Keratinocyte (primary cell): ENCODE measurements around the gene HTT-AS. TPM values are rescaled to one million over a fixed set of nuclear protein-coding genes. Genes with fewer than 3 reads are reported as not detected.

Experiments used
- DNase-seq: peaks from one replicate; pipeline ENCODE4 v3.0.0-alpha.2; 2011; ENCODE audit warnings: low read depth, missing footprints, low spot score
- FAIRE-seq: peaks from 2 replicates; lab custom pipeline; 2011; peaks lifted over from hg19 to GRCh38; lab: Jason Lieb, UNC
- H2AFZ ChIP-seq: 2 replicates; pipeline ENCODE4 v1.6.0; 2012; ENCODE audit warnings: low read length, control low read depth, inconsistent platforms; ENCODE audit not compliant: control insufficient read depth
- H3K27ac ChIP-seq: 2 replicates; pipeline ENCODE4 v1.5.1; 2011; ENCODE audit warnings: low read length; ENCODE audit not compliant: control insufficient read depth, insufficient read depth
- H3K27me3 ChIP-seq: 3 replicates; pipeline ENCODE4 v1.6.0; 2011; ENCODE audit warnings: low read length; ENCODE audit not compliant: control insufficient read depth, insufficient read depth; ENCODE audit errors: extremely low read depth
- H3K36me3 ChIP-seq, 2 experiments: 2 replicates in 1 of 2; 3 replicates in 1 of 2; pipeline ENCODE4 v1.5.1; 2011; ENCODE audit warnings: low read length in 2 of 2, mild to moderate bottlenecking in 1 of 2; ENCODE audit not compliant: control insufficient read depth in 2 of 2, insufficient read depth in 2 of 2; ENCODE audit errors: extremely low read depth in 1 of 2
- H3K4me1 ChIP-seq: 3 replicates; pipeline ENCODE4 v1.5.1; 2011; ENCODE audit warnings: low read length; ENCODE audit not compliant: control insufficient read depth, insufficient read depth; ENCODE audit errors: extremely low read depth
- H3K4me2 ChIP-seq: 3 replicates; pipeline ENCODE4 v1.6.0; 2011; ENCODE audit warnings: low read depth, low read length; ENCODE audit not compliant: control insufficient read depth, insufficient read depth; ENCODE audit errors: extremely low read depth
- H3K4me3 ChIP-seq, 3 experiments: fragments of 200-600 bp in 1 of 3; sonication (generic) in 1 of 3; 2 replicates in 2 of 3; 3 replicates in 1 of 3; pipeline ENCODE4 v1.5.1; 2011 to 2016; ENCODE audit warnings: low read length in 3 of 3, mild to moderate bottlenecking in 3 of 3, control low read depth in 2 of 3, inconsistent platforms in 1 of 3, low read depth in 1 of 3, mixed read lengths in 1 of 3, mixed run types in 1 of 3, moderate library complexity in 1 of 3; ENCODE audit not compliant: control insufficient read depth in 2 of 3, insufficient read depth in 2 of 3; ENCODE audit errors: extremely low read depth in 1 of 3
- H3K79me2 ChIP-seq: 2 replicates; pipeline ENCODE4 v1.6.0; 2012; ENCODE audit warnings: low read length; ENCODE audit not compliant: control insufficient read depth, insufficient read depth
- H3K9ac ChIP-seq: 3 replicates; pipeline ENCODE4 v1.6.0; 2011; ENCODE audit warnings: low read length; ENCODE audit not compliant: control insufficient read depth, insufficient read depth; ENCODE audit errors: extremely low read depth
- H3K9me1 ChIP-seq: 3 replicates; pipeline ENCODE4 v1.6.0; 2011; ENCODE audit warnings: low read length; ENCODE audit not compliant: control insufficient read depth, insufficient read depth; ENCODE audit errors: extremely low read depth
- H3K9me3 ChIP-seq: 2 replicates; pipeline ENCODE4 v1.5.1; 2012; ENCODE audit warnings: low read depth, low read length; ENCODE audit not compliant: control insufficient read depth
- H4K20me1 ChIP-seq: 3 replicates; pipeline ENCODE4 v1.6.0; 2011; ENCODE audit warnings: low read length; ENCODE audit not compliant: control insufficient read depth, insufficient read depth; ENCODE audit errors: extremely low read depth
- EZH2 ChIP-seq: IDR thresholded peaks from one replicate; pipeline ENCODE4 v1.6.1; 2012; ENCODE audit warnings: inconsistent platforms, mild to moderate bottlenecking, low read length, moderate library complexity
- dilution Hi-C: fragments of 300-500 bp; cut with MboI; formaldehyde crosslinking; loops from one replicate; pipeline ENCODE4 v1.7.0; 2020; ENCODE audit warnings: low sequenced_read_pairs; ENCODE audit not compliant: extremely low pct_ligation_motif_present
- polyA plus RNA-seq, 5 experiments: library from polyadenylated mRNA; depleted of rRNA in 3 of 5; stranded (reverse) in 3 of 5; stranded (forward) in 1 of 5; unstranded in 1 of 5; fragments of >200 nt; gene quantifications; 1 replicate in 1 of 5; 2 replicates in 3 of 5; 3 replicates in 1 of 5; pipeline versions ENCODE4 v1.2.1 to v1.2.3, GENCODE V29; 2011 to 2012; ENCODE audit warnings: missing spikeins in 2 of 5, low read depth in 1 of 5, low replicate concordance in 1 of 5
- TF ChIP-seq, protein P1 (sequence below), 3 experiments: IDR thresholded peaks in 1 of 3; conservative IDR thresholded peaks in 1 of 3; optimal IDR thresholded peaks in 1 of 3; 2 replicates in 2 of 3; 3 replicates in 1 of 3; pipeline versions ENCODE3 to v1.5.1; 2011; ENCODE audit warnings: low read length in 3 of 3, mild to moderate bottlenecking in 3 of 3, moderate library complexity in 2 of 3, control low read depth in 1 of 3, inconsistent platforms in 1 of 3; ENCODE audit not compliant: insufficient read depth in 2 of 3; ENCODE audit errors: extremely low read depth in 1 of 3

Gene HTT-AS
- polyA plus RNA-seq, 1 donor (not counting 4 experiments of a cell fraction or from before 2014, with no cell fraction given): not detected

DNA sequence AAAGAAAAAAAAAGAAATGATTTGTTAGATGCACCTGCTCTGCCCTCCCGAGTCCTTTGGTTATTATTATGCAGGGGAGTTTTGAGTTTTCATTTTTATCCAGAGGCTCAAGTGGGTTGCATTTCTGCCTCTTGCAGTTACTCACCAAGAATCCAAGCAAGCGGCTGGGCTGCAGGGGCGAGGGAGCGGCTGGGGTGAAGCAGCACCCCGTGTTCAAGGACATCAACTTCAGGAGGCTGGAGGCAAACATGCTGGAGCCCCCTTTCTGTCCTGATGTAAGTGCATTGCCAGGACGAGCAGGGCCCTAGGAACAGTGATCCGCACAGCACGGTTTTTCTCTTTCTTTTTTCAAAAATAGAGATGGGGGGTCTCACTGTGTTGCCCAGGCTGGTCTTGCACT is 39.1 kb downstream of the HTT-AS start:
- no peaks in the 10 kb centered on the region for H3K9me3 ChIP-seq
- no peak for TF ChIP-seq EZH2
- TF ChIP-seq, protein P1, sequence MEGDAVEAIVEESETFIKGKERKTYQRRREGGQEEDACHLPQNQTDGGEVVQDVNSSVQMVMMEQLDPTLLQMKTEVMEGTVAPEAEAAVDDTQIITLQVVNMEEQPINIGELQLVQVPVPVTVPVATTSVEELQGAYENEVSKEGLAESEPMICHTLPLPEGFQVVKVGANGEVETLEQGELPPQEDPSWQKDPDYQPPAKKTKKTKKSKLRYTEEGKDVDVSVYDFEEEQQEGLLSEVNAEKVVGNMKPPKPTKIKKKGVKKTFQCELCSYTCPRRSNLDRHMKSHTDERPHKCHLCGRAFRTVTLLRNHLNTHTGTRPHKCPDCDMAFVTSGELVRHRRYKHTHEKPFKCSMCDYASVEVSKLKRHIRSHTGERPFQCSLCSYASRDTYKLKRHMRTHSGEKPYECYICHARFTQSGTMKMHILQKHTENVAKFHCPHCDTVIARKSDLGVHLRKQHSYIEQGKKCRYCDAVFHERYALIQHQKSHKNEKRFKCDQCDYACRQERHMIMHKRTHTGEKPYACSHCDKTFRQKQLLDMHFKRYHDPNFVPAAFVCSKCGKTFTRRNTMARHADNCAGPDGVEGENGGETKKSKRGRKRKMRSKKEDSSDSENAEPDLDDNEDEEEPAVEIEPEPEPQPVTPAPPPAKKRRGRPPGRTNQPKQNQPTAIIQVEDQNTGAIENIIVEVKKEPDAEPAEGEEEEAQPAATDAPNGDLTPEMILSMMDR (optimal IDR thresholded peaks at IDR 0.05 in 1 of 3, IDR thresholded peaks at IDR 0.05 in 1 of 3, conservative IDR thresholded peaks at IDR 0.05 in 1 of 3; ENCODE audit: extremely low read depth in 1 of 3, insufficient read depth in 2 of 3, low read length in 3 of 3): no peak
- H3K36me3 ChIP-seq: no peaks in the 10 kb centered on the region
- no peak overlapping the region for H3K9ac ChIP-seq
- no peak for FAIRE-seq
- H3K79me2 ChIP-seq: no peaks in the 10 kb centered on the region
- H3K4me2 ChIP-seq: no peak overlapping the region
- H3K27me3 ChIP-seq: peaks cover 12% of the 10 kb centered on the region
- DNase-seq: no peak
- no peak overlapping the region for H2AFZ ChIP-seq
- H3K4me3 ChIP-seq: no peak overlapping the region
- no peaks in the 10 kb centered on the region for H3K9me1 ChIP-seq
- no peaks in the 10 kb centered on the region for H4K20me1 ChIP-seq
- dilution Hi-C loops: no loop called here
- no peak overlapping the region for H3K27ac ChIP-seq
- H3K4me1 ChIP-seq: peaks cover 12% of the 10 kb centered on the region

DNA sequence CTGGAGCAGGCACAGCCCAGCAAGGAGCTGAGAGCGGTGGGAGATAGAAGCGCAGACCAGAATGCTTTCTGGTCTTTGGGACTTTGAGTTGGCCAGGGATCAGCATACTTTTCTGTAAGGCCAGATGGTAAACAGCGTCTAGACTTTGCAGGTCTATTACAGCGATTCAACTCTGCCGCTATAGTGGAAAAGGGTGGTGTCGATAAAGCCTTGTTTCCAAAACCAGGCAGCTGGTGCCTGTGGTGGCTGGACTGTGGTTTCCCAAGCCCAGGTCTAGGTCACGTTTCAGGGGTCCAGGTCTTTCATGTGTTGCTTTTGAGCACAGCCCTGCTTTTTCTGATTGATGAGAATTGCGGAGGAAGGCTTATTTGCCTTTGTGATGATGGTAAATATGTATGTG is 40.1 kb downstream of the HTT-AS start:
- no peak overlapping the region for H3K9ac ChIP-seq
- TF ChIP-seq, protein P1 (optimal IDR thresholded peaks at IDR 0.05 in 1 of 3, IDR thresholded peaks at IDR 0.05 in 1 of 3, conservative IDR thresholded peaks at IDR 0.05 in 1 of 3; ENCODE audit: extremely low read depth in 1 of 3, insufficient read depth in 2 of 3, low read length in 3 of 3): no peak
- no peak for TF ChIP-seq EZH2
- dilution Hi-C loops: no loop called here
- H2AFZ ChIP-seq: no peak overlapping the region
- H3K27ac ChIP-seq: no peak overlapping the region
- H3K9me1 ChIP-seq: no peaks in the 10 kb centered on the region
- H3K4me1 ChIP-seq: peaks cover 12% of the 10 kb centered on the region
- H3K4me3 ChIP-seq: no peak overlapping the region
- no peaks in the 10 kb centered on the region for H3K9me3 ChIP-seq
- H3K27me3 ChIP-seq: peaks cover 12% of the 10 kb centered on the region
- H3K36me3 ChIP-seq: no peaks in the 10 kb centered on the region
- no peak for DNase-seq
- no peaks in the 10 kb centered on the region for H3K79me2 ChIP-seq
- FAIRE-seq: no peak
- H4K20me1 ChIP-seq: no peaks in the 10 kb centered on the region
- H3K4me2 ChIP-seq: no peak overlapping the region
